ENCODE results near the gene KCTD5. TPM values are rescaled to one million over a fixed set of nuclear protein-coding genes. Genes with fewer than 3 reads are reported as not detected.

Gene KCTD5
- polyA plus RNA-seq, 1 experiment, result 34.5 TPM

DNA sequence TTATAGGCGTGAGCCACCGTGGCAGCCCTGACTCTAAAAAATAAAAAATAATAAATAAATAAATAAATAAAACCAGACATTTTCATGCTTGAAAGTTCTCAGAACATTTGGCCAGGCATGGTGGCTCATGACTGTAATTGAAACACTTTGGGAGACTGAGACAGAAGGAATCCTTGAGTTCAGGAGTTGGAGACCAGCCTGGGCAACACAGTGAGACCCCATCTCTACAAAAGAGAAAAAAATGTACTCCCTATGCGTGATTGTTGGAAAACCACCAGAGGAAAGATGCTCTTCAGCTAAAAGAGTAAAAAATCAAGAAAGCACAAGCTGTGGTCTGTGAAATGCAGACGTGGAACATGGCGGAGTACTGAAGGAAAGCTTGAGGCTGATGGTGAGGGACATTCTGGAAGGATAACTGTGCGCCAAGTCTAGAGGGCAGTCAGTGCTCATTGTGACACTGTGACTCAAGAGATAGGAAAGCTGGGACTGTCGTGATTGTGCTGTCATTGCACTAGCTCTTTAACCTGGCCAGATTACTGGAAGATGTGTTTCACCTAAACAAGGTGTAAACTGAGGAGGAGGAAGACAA is 41.9 kb downstream of the KCTD5 start:
- no peaks in the 10 kb centered on the region for H3K36me3 ChIP-seq (ENCODE audit: control insufficient read depth, insufficient read depth, low read length)
- no peak for DNase-seq (ENCODE audit: low read depth)
- TF ChIP-seq CTCF (IDR thresholded peaks at IDR 0.05; ENCODE audit: insufficient read depth, low read depth, low read length), result no peak
- no peaks in the 10 kb centered on the region for H3K27me3 ChIP-seq (ENCODE audit: control insufficient read depth, insufficient read depth, low read length)
- H3K4me3 ChIP-seq (ENCODE audit: low read depth, low read length), result no peak overlapping the region
- CTCF ChIA-PET, result interaction anchor here (1.1 kb wide), 1 partner anchor 144 kb away, joined by 4 read pairs; no protein-coding TSS in a partner anchor
- POLR2A ChIA-PET, result no interaction called here

GRCh38 chr16:2724816-2725348 is 42.6 kb downstream of the KCTD5 start:
- H3K36me3 ChIP-seq (ENCODE audit: control insufficient read depth, insufficient read depth, low read length), result no peaks in the 10 kb centered on the region
- TF ChIP-seq CTCF (IDR thresholded peaks at IDR 0.05; ENCODE audit: insufficient read depth, low read depth, low read length), result no peak
- no peaks in the 10 kb centered on the region for H3K27me3 ChIP-seq (ENCODE audit: control insufficient read depth, insufficient read depth, low read length)
- ChIA-PET POLR2A (no interaction called here), CTCF (interaction anchor here (1.1 kb wide), 1 partner anchor 143 kb away, joined by 4 read pairs; no protein-coding TSS in a partner anchor)
- no peak for DNase-seq (ENCODE audit: low read depth)
- H3K4me3 ChIP-seq (ENCODE audit: low read depth, low read length), result no peak overlapping the region

DNA sequence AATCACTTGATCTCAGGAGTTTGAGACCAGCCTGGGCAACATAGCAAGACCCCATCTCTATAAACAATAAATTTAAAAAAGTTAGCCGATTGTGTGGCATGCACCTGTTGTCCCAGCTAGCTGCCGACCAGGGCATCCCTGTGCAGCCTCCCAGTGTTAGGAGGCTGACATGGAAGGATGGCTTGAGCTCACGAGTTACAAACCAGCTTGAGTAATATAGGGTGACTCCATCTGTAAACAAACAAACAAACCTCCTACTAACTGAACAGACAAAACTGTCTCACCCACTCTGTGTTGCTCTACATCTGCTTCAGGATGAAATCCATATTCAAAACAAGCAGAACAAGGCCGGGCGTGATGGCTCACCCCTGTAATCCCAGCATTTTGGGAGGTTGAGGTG is 44.6 kb downstream of the KCTD5 start:
- peaks cover 1% of the 10 kb centered on the region; the same call in 1 of the 2 replicates for H3K27me3 ChIP-seq (ENCODE audit: control insufficient read depth, insufficient read depth, low read length)
- no peak overlapping the region for H3K4me3 ChIP-seq (ENCODE audit: low read depth, low read length)
- no peak for TF ChIP-seq CTCF (IDR thresholded peaks at IDR 0.05; ENCODE audit: insufficient read depth, low read depth, low read length)
- no peaks in the 10 kb centered on the region for H3K36me3 ChIP-seq (ENCODE audit: control insufficient read depth, insufficient read depth, low read length)
- DNase-seq (ENCODE audit: low read depth), result no peak
- ChIA-PET CTCF (no interaction called here), POLR2A (no interaction called here)

GRCh38 chr16:2728034-2728433 is 45.7 kb downstream of the KCTD5 start:
- DNase-seq (ENCODE audit: low read depth), result no peak
- Histone ChIP-seq H3K36me3 (ENCODE audit: control insufficient read depth, insufficient read depth, low read length) (no peaks in the 10 kb centered on the region), H3K4me3 (ENCODE audit: low read depth, low read length) (no peak overlapping the region), H3K27me3 (ENCODE audit: control insufficient read depth, insufficient read depth, low read length) (peaks cover 1% of the 10 kb centered on the region; the same call in 1 of the 2 replicates)
- CTCF ChIA-PET, result no interaction called here
- POLR2A ChIA-PET, result no interaction called here
- TF ChIP-seq CTCF (IDR thresholded peaks at IDR 0.05; ENCODE audit: insufficient read depth, low read depth, low read length), result no peak

GRCh38 chr16:2734844-2735515 is 52.7 kb downstream of the KCTD5 start:
- ChIA-PET CTCF (no interaction called here), POLR2A (no interaction called here)
- H3K36me3 ChIP-seq (ENCODE audit: control insufficient read depth, insufficient read depth, low read length), result no peaks in the 10 kb centered on the region

More at GRCh38 chr16:2734844-2735515, 52.7 kb downstream of the KCTD5 start:
- Histone ChIP-seq H3K4me3 (ENCODE audit: low read depth, low read length) (no peak overlapping the region), H3K27me3 (ENCODE audit: control insufficient read depth, insufficient read depth, low read length) (peaks cover 1% of the 10 kb centered on the region; the same call in 1 of the 2 replicates)
- no peak for TF ChIP-seq CTCF (IDR thresholded peaks at IDR 0.05; ENCODE audit: insufficient read depth, low read depth, low read length)
- no peak for DNase-seq (ENCODE audit: low read depth)

All from BJ (cell line).